ENCODE measurements around the gene LIG4. TPM values are rescaled to one million over a fixed set of nuclear protein-coding genes. Genes with fewer than 3 reads are reported as not detected.
"Not testable (repeated sequence)": the region's sequence is repeated elsewhere in the genome, so short reads cannot be mapped to it uniquely, and the experiment has no call there.

LIG4 gene
- 10 to 100 TPM in 1 of 2 experiments, 1 to 10 TPM in 1; 9.5 to 10.8 TPM for total RNA-seq

GRCh38 chr13:108215436-108215835 lies at the start of gene LIG4:
Gene LIG4 (minus strand): TSS chr13:108215536. CDS start chr13:108211268, 4,268 bp downstream.
- H3K9me3 Mint-ChIP-seq, result no peaks in the 10 kb centered on the region
- H3K36me3 Mint-ChIP-seq (ENCODE audit: low read depth), result peaks cover 15% of the 10 kb centered on the region
- peaks cover 47% of the 10 kb centered on the region for H3K4me1 Mint-ChIP-seq
- POLR2A ChIA-PET, result no interaction called here
- no peaks in the 10 kb centered on the region for H3K27me3 Mint-ChIP-seq
- H3K27ac Mint-ChIP-seq, result peak within 1 kb of the TSS; percentile 87
- DNase-seq, result peak; percentile 93
- peak within 1 kb of the TSS; percentile 90 for H3K4me3 Mint-ChIP-seq
- CTCF ChIA-PET, result interaction anchor here (1.0 kb wide), 1 partner anchor 700 kb away, joined by 5 read pairs; no protein-coding TSS in a partner anchor

GRCh38 chr13:108263621-108264355 lies 48.5 kb upstream of the LIG4 start:
- ChIA-PET POLR2A (no interaction called here), CTCF (no interaction called here)
- no peak for DNase-seq
- peaks cover 28% of the 10 kb centered on the region for H3K4me1 Mint-ChIP-seq
- no peak overlapping the region for H3K27ac Mint-ChIP-seq
- no peak overlapping the region for H3K4me3 Mint-ChIP-seq
- peaks cover 15% of the 10 kb centered on the region for H3K36me3 Mint-ChIP-seq (ENCODE audit: low read depth)
- no peaks in the 10 kb centered on the region for H3K9me3 Mint-ChIP-seq
- H3K27me3 Mint-ChIP-seq, result no peaks in the 10 kb centered on the region

- POLR2A ChIA-PET, result no interaction called here
- Mint-ChIP-seq H3K27ac (no peak overlapping the region), H3K9me3 (no peaks in the 10 kb centered on the region), H3K4me1 (no peaks in the 10 kb centered on the region), H3K4me3 (no peak overlapping the region), H3K36me3 (ENCODE audit: low read depth) (peaks cover 5% of the 10 kb centered on the region), H3K27me3 (no peaks in the 10 kb centered on the region)
- CTCF ChIA-PET, result no interaction called here
- no peak for DNase-seq
Observed at GRCh38 chr13:108257248-108257647, 41.9 kb upstream of the LIG4 start.

- no peak for DNase-seq
- peaks cover 7% of the 10 kb centered on the region for H3K4me1 Mint-ChIP-seq
- ChIA-PET POLR2A (no interaction called here), CTCF (no interaction called here)
- no peaks in the 10 kb centered on the region for H3K27me3 Mint-ChIP-seq
- H3K9me3 Mint-ChIP-seq, result peaks cover 22% of the 10 kb centered on the region
- no peak overlapping the region for H3K4me3 Mint-ChIP-seq
- no peak overlapping the region for H3K27ac Mint-ChIP-seq
- peaks cover 12% of the 10 kb centered on the region for H3K36me3 Mint-ChIP-seq (ENCODE audit: low read depth)
Observed at GRCh38 chr13:108249150-108249549, 33.8 kb upstream of the LIG4 start.

- Mint-ChIP-seq H3K9me3 (no peaks in the 10 kb centered on the region), H3K4me1 (peaks cover 24% of the 10 kb centered on the region), H3K27me3 (no peaks in the 10 kb centered on the region), H3K27ac (no peak overlapping the region), H3K4me3 (no peak overlapping the region), H3K36me3 (ENCODE audit: low read depth) (peaks cover 16% of the 10 kb centered on the region)
- DNase-seq, result no peak
- ChIA-PET POLR2A (no interaction called here), CTCF (no interaction called here)
Observed at GRCh38 chr13:108230377-108230776, 15.0 kb upstream of the LIG4 start.

GRCh38 chr13:108227651-108228272 lies 12.4 kb upstream of the LIG4 start:
- ChIA-PET POLR2A (no interaction called here), CTCF (no interaction called here)
- no peak overlapping the region for H3K4me3 Mint-ChIP-seq
- H3K9me3 Mint-ChIP-seq, result no peaks in the 10 kb centered on the region
- peak; percentile 62 for DNase-seq
- H3K27me3 Mint-ChIP-seq, result no peaks in the 10 kb centered on the region
- H3K36me3 Mint-ChIP-seq (ENCODE audit: low read depth), result peaks cover 10% of the 10 kb centered on the region
- H3K4me1 Mint-ChIP-seq, result peaks cover 34% of the 10 kb centered on the region
- H3K27ac Mint-ChIP-seq, result no peak overlapping the region

GRCh38 chr13:108226184-108226583 lies 10.8 kb upstream of the LIG4 start:
- H3K27me3 Mint-ChIP-seq, result no peaks in the 10 kb centered on the region
- peaks cover 12% of the 10 kb centered on the region for H3K36me3 Mint-ChIP-seq (ENCODE audit: low read depth)
- no peak overlapping the region for H3K27ac Mint-ChIP-seq
- DNase-seq, result no peak
- ChIA-PET POLR2A (no interaction called here), CTCF (interaction anchor here (0.6 kb wide), 1 partner anchor 370 kb away, joined by 3 read pairs; no protein-coding TSS in a partner anchor)
- H3K4me1 Mint-ChIP-seq, result peaks cover 37% of the 10 kb centered on the region
- no peaks in the 10 kb centered on the region for H3K9me3 Mint-ChIP-seq
- no peak overlapping the region for H3K4me3 Mint-ChIP-seq

- DNase-seq, result peak; percentile 20
- H3K36me3 Mint-ChIP-seq (ENCODE audit: low read depth), result peaks cover 12% of the 10 kb centered on the region
- ChIA-PET CTCF (no interaction called here), POLR2A (no interaction called here)
- H3K4me1 Mint-ChIP-seq, result peaks cover 43% of the 10 kb centered on the region
- no peak overlapping the region for H3K4me3 Mint-ChIP-seq
- H3K27ac Mint-ChIP-seq, result no peak overlapping the region
- H3K9me3 Mint-ChIP-seq, result no peaks in the 10 kb centered on the region
- H3K27me3 Mint-ChIP-seq, result no peaks in the 10 kb centered on the region
Observed at GRCh38 chr13:108225440-108225839, 10.1 kb upstream of the LIG4 start.

- Mint-ChIP-seq H3K27ac (no peak overlapping the region), H3K4me3 (no peak overlapping the region), H3K27me3 (no peaks in the 10 kb centered on the region), H3K9me3 (no peaks in the 10 kb centered on the region), H3K4me1 (peaks cover 58% of the 10 kb centered on the region), H3K36me3 (ENCODE audit: low read depth) (peaks cover 2% of the 10 kb centered on the region)
- no peak for DNase-seq
- POLR2A ChIA-PET, result no interaction called here
- CTCF ChIA-PET, result no interaction called here
Observed at GRCh38 chr13:108223687-108224503, 8.6 kb upstream of the LIG4 start.

- CTCF ChIA-PET, result no interaction called here
- Mint-ChIP-seq H3K27me3 (no peaks in the 10 kb centered on the region), H3K4me3 (peak overlapping the region; percentile 90), H3K9me3 (no peaks in the 10 kb centered on the region), H3K4me1 (peaks cover 43% of the 10 kb centered on the region), H3K27ac (no peak overlapping the region), H3K36me3 (ENCODE audit: low read depth) (peaks cover 2% of the 10 kb centered on the region)
- DNase-seq, result no peak
- POLR2A ChIA-PET, result no interaction called here
Observed at GRCh38 chr13:108220041-108220440, 4.7 kb upstream of the LIG4 start.

- Mint-ChIP-seq H3K4me3 (peak within 1 kb of the TSS; percentile 90), H3K36me3 (ENCODE audit: low read depth) (peaks cover 5% of the 10 kb centered on the region), H3K9me3 (no peaks in the 10 kb centered on the region), H3K4me1 (peaks cover 46% of the 10 kb centered on the region), H3K27ac (peak within 1 kb of the TSS; percentile 97), H3K27me3 (no peaks in the 10 kb centered on the region)
- DNase-seq, result peak; percentile 89
- ChIA-PET CTCF (interaction anchor here (0.6 to 1.0 kb wide), 2 partner anchors 9 to 52 kb away, joined by 3 read pairs; no protein-coding TSS in a partner anchor), POLR2A (no interaction called here)
Observed at GRCh38 chr13:108218044-108218974, 3.0 kb upstream of the LIG4 start, which contains the start of gene ABHD13. Gene ABHD13 (plus strand): TSS chr13:108218392. CDS start chr13:108229219, 10,827 bp downstream.

GRCh38 chr13:108217307-108218043 lies 2.1 kb upstream of the LIG4 start:
- Mint-ChIP-seq H3K4me3 (peak overlapping the region; percentile 90), H3K4me1 (peaks cover 53% of the 10 kb centered on the region), H3K27ac (peak overlapping the region; percentile 97)
- DNase-seq; H3K27me3 Mint-ChIP-seq; H3K9me3 Mint-ChIP-seq; H3K36me3 Mint-ChIP-seq (ENCODE audit: low read depth); POLR2A ChIA-PET: not testable (repeated sequence)
- CTCF ChIA-PET, result interaction anchor here (1.0 kb wide), 1 partner anchor 9 kb away, joined by 3 read pairs; no protein-coding TSS in a partner anchor
